IMR-90 (cell line): ENCODE results near the gene OGDHL. TPM values are rescaled to one million over a fixed set of nuclear protein-coding genes. Genes with fewer than 3 reads are reported as not detected.

ENCODE experiments used
- ATAC-seq: fragments of 200-7000 bp; cut with Tn5 transposase; 2 replicates; pipeline ENCODE4 v1.9.1; 2020; ENCODE audit warnings: low read depth, mild to moderate bottlenecking, moderate library complexity
- BruUV-seq: library from RNA; stranded (reverse); fragments of 400-500 nt; replicated peaks from 2 replicates; lab custom pipeline; 2021; lab: Mats Ljungman, UMichigan
- CTCF ChIA-PET: fragments of 300-600 bp; formaldehyde crosslinking; extraction: SDS; loops from one replicate; lab custom pipeline; 2021; ENCODE audit warnings: antibody characterized with exemption; lab: Yijun Ruan, JAX
- POLR2A ChIA-PET: fragments of 300-600 bp; sonication (Branson Sonifier 250); formaldehyde crosslinking; loops from one replicate; lab custom pipeline; 2022; ENCODE audit warnings: antibody characterized with exemption; ENCODE audit not compliant: unreplicated experiment; lab: Charles Lee
- DNase-seq: peaks from one replicate; pipeline ENCODE4 v3.0.0; 2013
- H2AFZ ChIP-seq: replicated peaks from 2 replicates; pipeline ENCODE3; 2013; ENCODE audit warnings: low read length, mild to moderate bottlenecking; ENCODE audit not compliant: poor library complexity
- H2AK5ac ChIP-seq: 2 replicates; pipeline ENCODE4 v1.6.1; 2013; ENCODE audit warnings: low read depth, low read length, inconsistent platforms
- H2AK9ac ChIP-seq: replicated peaks from 2 replicates; pipeline ENCODE3; 2013; ENCODE audit warnings: mild to moderate bottlenecking, low read depth, low read length, moderate library complexity; ENCODE audit not compliant: poor library complexity
- H2BK120ac ChIP-seq: 2 replicates; pipeline ENCODE4 v1.6.1; 2013; ENCODE audit warnings: low read depth, low read length, inconsistent platforms
- H2BK15ac ChIP-seq: 3 replicates; pipeline ENCODE4 v1.6.1; 2013; ENCODE audit warnings: low read depth, low read length, inconsistent platforms
- H2BK20ac ChIP-seq: 2 replicates; pipeline ENCODE4 v1.6.1; 2013; ENCODE audit warnings: low read depth, mild to moderate bottlenecking, inconsistent platforms, low read length, moderate library complexity
- H2BK5ac ChIP-seq: 2 replicates; pipeline ENCODE4 v1.6.1; 2013; ENCODE audit warnings: mild to moderate bottlenecking, low read depth, low read length, inconsistent platforms; ENCODE audit not compliant: poor library complexity, severe bottlenecking
- H3K14ac ChIP-seq: replicated peaks from 2 replicates; pipeline ENCODE4 v1.6.1; 2013; ENCODE audit warnings: low read depth, low read length, inconsistent platforms
- H3K18ac ChIP-seq: 2 replicates; pipeline ENCODE4 v1.6.1; 2013; ENCODE audit warnings: low read depth, low read length, control low read depth
- H3K23ac ChIP-seq: 2 replicates; pipeline ENCODE4 v1.6.1; 2013; ENCODE audit warnings: low read depth, low read length, inconsistent platforms
- H3K27ac ChIP-seq: 2 replicates; pipeline ENCODE4 v1.5.1; 2013; ENCODE audit warnings: mild to moderate bottlenecking, control low read depth, low read length; ENCODE audit not compliant: insufficient read depth
- H3K27me3 ChIP-seq: 2 replicates; pipeline ENCODE4 v1.6.1; 2013; ENCODE audit warnings: low read length; ENCODE audit not compliant: control insufficient read depth, insufficient read depth
- H3K36me3 ChIP-seq: 2 replicates; pipeline ENCODE4 v1.6.1; 2013; ENCODE audit warnings: low read length, mixed read lengths; ENCODE audit not compliant: control insufficient read depth, insufficient read depth
- H3K4ac ChIP-seq: 2 replicates; pipeline ENCODE4 v1.6.1; 2013; ENCODE audit warnings: low read depth, low read length, inconsistent platforms
- H3K4me1 ChIP-seq: 2 replicates; pipeline ENCODE4 v1.6.1; 2013; ENCODE audit warnings: low read length, mixed read lengths; ENCODE audit not compliant: control insufficient read depth, insufficient read depth
- H3K4me2 ChIP-seq: 2 replicates; pipeline ENCODE4 v1.6.1; 2013; ENCODE audit warnings: low read depth, mild to moderate bottlenecking, control low read depth, low read length, moderate library complexity
- H3K4me3 ChIP-seq: 2 replicates; pipeline ENCODE4 v1.5.1; 2013; ENCODE audit warnings: low read depth, mild to moderate bottlenecking, control low read depth, low read length, moderate library complexity; ENCODE audit not compliant: insufficient read depth
- H3K56ac ChIP-seq: 2 replicates; pipeline ENCODE4 v1.6.1; 2013; ENCODE audit warnings: low read length, inconsistent platforms; ENCODE audit not compliant: insufficient read depth; ENCODE audit errors: extremely low read depth
- H3K79me1 ChIP-seq, 2 experiments: 2 replicates each; pipeline ENCODE4 v1.6.1; 2013; ENCODE audit warnings: low read length in 2 of 2, inconsistent platforms in 1 of 2, low read depth in 1 of 2
- H3K9ac ChIP-seq: 2 replicates; pipeline ENCODE4 v1.6.1; 2013; ENCODE audit warnings: low read depth, low read length, control low read depth
- H3K9me1 ChIP-seq: 2 replicates; pipeline ENCODE4 v1.6.1; 2013; ENCODE audit warnings: low read length, inconsistent platforms; ENCODE audit not compliant: insufficient read depth
- H3K9me3 ChIP-seq: 2 replicates; pipeline ENCODE4 v1.6.1; 2013; ENCODE audit warnings: low read length; ENCODE audit not compliant: control insufficient read depth, insufficient read depth
- H4K20me1 ChIP-seq: 2 replicates; pipeline ENCODE4 v1.6.1; 2013; ENCODE audit warnings: low read length, inconsistent platforms; ENCODE audit not compliant: insufficient read depth
- H4K5ac ChIP-seq: 2 replicates; pipeline ENCODE4 v1.6.1; 2013; ENCODE audit warnings: mild to moderate bottlenecking, low read depth, low read length, control low read depth
- H4K8ac ChIP-seq, 2 experiments: 2 replicates each; pipeline ENCODE4 v1.6.1; 2013; ENCODE audit warnings: low read depth in 2 of 2, low read length in 2 of 2, control low read depth in 1 of 2, inconsistent platforms in 1 of 2
- H4K91ac ChIP-seq: 2 replicates; pipeline ENCODE4 v1.6.1; 2013; ENCODE audit warnings: low read depth, low read length, inconsistent platforms; ENCODE audit not compliant: insufficient read depth
- BHLHE40 ChIP-seq: fragments of 150-350 bp; IDR thresholded peaks from 2 replicates; pipeline ENCODE4 v1.6.1; 2016; ENCODE audit warnings: mild to moderate bottlenecking, low read depth, low read length
- POLR2A ChIP-seq: IDR thresholded peaks from 2 replicates; pipeline ENCODE4 v1.6.1; 2012; ENCODE audit warnings: mild to moderate bottlenecking, low read depth, low read length
- USF2 ChIP-seq: fragments of 150-350 bp; IDR thresholded peaks from 2 replicates; pipeline ENCODE4 v1.6.1; 2017; ENCODE audit warnings: mild to moderate bottlenecking, antibody characterized with exemption, low read length, low read depth
- WGBS, 2 experiments: methylation state at CpG; one replicate each; pipeline versions ENCODE4 v1.1.5 to v1.1.7; 2013; ENCODE audit warnings: missing lambda C conversion rate in 2 of 2; ENCODE audit not compliant: insufficient read length in 1 of 2; ENCODE audit errors: extremely low coverage in 2 of 2; 5-methylcytosine and 5-hydroxymethylcytosine counted together
- dilution Hi-C: fragments of 300-500 bp; cut with HindIII; formaldehyde crosslinking; loops from one replicate; pipeline ENCODE4 v1.14.3; 2018; ENCODE audit warnings: low sequenced_read_pairs; ENCODE audit not compliant: unreplicated experiment
- in situ Hi-C: fragments of 300-500 bp; cut with MboI; formaldehyde crosslinking; loops from 3 replicates; pipeline ENCODE4 v1.14.3; 2019; ENCODE audit warnings: low sequenced_read_pairs, inconsistent platforms, mixed read lengths
- intact Hi-C: fragments of 100-400 bp; cut with micrococcal nuclease; formaldehyde crosslinking; loops from 2 replicates; pipeline ENCODE4 v1.10.0; 2022
- polyA plus RNA-seq, 3 experiments: library from polyadenylated mRNA; depleted of rRNA; stranded (reverse); fragments of >200 nt; gene quantifications; 2 replicates each; pipeline ENCODE4 v1.2.3, GENCODE V29; 2012; ENCODE audit warnings: low replicate concordance in 1 of 3
- total RNA-seq: library from RNA; depleted of rRNA; stranded (reverse); fragments of >200 nt; gene quantifications from 2 replicates; pipeline ENCODE4 v1.2.3, GENCODE V29; 2012

Gene OGDHL
- total and polyA plus RNA-seq, 2 of the 4 experiments (the other 2 are of a cell fraction) = 0.18 to 0.27 TPM

GRCh38 chr10:49783645-49784044 is 21.5 kb upstream of the OGDHL start:
- no peaks in the 10 kb centered on the region for H3K79me1 ChIP-seq
- ATAC-seq = no peak
- no peak overlapping the region for H2BK20ac ChIP-seq
- H3K23ac ChIP-seq = no peak overlapping the region
- ChIA-PET POLR2A (no interaction called here), CTCF (no interaction called here)
- H3K4me2 ChIP-seq = no peak overlapping the region
- no peak overlapping the region for H2BK5ac ChIP-seq
- no peak overlapping the region for H2AK5ac ChIP-seq
- H2BK120ac ChIP-seq = no peak overlapping the region
- no peak overlapping the region for H3K18ac ChIP-seq
- no peak overlapping the region for H3K4me3 ChIP-seq
- no peak overlapping the region for H2BK15ac ChIP-seq
- H3K9ac ChIP-seq = no peak overlapping the region
- in situ Hi-C loops = no loop called here
- H4K20me1 ChIP-seq = no peaks in the 10 kb centered on the region
- H3K14ac ChIP-seq = no peak overlapping the region
- no peak overlapping the region for H4K5ac ChIP-seq
- dilution Hi-C loops = no loop called here
- no CpG with 5 or more reads among the region's 5 CpGs for WGBS, 2 experiments
- H3K36me3 ChIP-seq = no peaks in the 10 kb centered on the region
- no peak overlapping the region for H2AFZ ChIP-seq
- no peak overlapping the region for H2AK9ac ChIP-seq
- no peak overlapping the region for H3K27ac ChIP-seq
- H3K27me3 ChIP-seq = peaks cover 2% of the 10 kb centered on the region; the same call in 1 of the 2 replicates
- no peaks in the 10 kb centered on the region for H3K9me1 ChIP-seq
- H3K4ac ChIP-seq = no peak overlapping the region
- BruUV-seq = no TSS peak
- no peak overlapping the region for H3K56ac ChIP-seq
- intact Hi-C loops = no loop called here
- TF ChIP-seq USF2 = no peak
- no peak for TF ChIP-seq BHLHE40
- no peak for TF ChIP-seq POLR2A
- H4K8ac ChIP-seq = no peak overlapping the region
- DNase-seq = no peak
- no peaks in the 10 kb centered on the region for H3K9me3 ChIP-seq
- H4K91ac ChIP-seq = no peak overlapping the region
- no peaks in the 10 kb centered on the region for H3K4me1 ChIP-seq
